ENCODE measurements around the gene ARID1B.
A peak's percentile ranks its signal among the peaks of the same experiment; 100 is the strongest.

Gene ARID1B

DNA sequence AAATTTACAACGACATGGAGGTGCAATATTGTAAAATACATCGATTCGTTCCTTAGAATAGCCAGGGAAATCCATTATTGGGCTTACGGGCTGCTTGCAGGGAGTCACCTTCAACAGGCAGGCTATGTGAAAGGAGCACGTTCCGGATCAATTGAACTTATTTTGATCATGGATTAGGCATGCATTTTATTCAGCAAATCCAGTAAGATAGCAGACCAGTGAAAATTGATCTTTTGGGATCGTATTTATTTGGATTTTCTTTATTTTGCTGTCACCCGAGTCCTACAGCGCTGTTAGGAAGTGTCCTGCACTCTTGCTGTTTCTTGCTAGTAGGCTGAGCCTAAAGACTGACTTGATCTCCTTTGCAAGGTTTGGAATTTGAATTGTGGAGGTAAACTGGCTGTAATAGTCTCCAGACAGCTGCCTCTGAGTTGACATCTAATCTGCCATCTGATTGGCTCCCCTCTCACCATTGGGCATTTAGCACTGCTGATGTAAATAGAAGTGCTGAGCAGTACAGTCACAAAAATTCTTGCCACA, 3.0 kb downstream of the ARID1B start:
- DNase-seq (ENCODE audit: low spot score) = peak; percentile 84
- TF ChIP-seq, protein P1, sequence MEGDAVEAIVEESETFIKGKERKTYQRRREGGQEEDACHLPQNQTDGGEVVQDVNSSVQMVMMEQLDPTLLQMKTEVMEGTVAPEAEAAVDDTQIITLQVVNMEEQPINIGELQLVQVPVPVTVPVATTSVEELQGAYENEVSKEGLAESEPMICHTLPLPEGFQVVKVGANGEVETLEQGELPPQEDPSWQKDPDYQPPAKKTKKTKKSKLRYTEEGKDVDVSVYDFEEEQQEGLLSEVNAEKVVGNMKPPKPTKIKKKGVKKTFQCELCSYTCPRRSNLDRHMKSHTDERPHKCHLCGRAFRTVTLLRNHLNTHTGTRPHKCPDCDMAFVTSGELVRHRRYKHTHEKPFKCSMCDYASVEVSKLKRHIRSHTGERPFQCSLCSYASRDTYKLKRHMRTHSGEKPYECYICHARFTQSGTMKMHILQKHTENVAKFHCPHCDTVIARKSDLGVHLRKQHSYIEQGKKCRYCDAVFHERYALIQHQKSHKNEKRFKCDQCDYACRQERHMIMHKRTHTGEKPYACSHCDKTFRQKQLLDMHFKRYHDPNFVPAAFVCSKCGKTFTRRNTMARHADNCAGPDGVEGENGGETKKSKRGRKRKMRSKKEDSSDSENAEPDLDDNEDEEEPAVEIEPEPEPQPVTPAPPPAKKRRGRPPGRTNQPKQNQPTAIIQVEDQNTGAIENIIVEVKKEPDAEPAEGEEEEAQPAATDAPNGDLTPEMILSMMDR (IDR thresholded peaks at IDR 0.05; ENCODE audit: extremely low read depth, missing control alignments) = no peak

DNA sequence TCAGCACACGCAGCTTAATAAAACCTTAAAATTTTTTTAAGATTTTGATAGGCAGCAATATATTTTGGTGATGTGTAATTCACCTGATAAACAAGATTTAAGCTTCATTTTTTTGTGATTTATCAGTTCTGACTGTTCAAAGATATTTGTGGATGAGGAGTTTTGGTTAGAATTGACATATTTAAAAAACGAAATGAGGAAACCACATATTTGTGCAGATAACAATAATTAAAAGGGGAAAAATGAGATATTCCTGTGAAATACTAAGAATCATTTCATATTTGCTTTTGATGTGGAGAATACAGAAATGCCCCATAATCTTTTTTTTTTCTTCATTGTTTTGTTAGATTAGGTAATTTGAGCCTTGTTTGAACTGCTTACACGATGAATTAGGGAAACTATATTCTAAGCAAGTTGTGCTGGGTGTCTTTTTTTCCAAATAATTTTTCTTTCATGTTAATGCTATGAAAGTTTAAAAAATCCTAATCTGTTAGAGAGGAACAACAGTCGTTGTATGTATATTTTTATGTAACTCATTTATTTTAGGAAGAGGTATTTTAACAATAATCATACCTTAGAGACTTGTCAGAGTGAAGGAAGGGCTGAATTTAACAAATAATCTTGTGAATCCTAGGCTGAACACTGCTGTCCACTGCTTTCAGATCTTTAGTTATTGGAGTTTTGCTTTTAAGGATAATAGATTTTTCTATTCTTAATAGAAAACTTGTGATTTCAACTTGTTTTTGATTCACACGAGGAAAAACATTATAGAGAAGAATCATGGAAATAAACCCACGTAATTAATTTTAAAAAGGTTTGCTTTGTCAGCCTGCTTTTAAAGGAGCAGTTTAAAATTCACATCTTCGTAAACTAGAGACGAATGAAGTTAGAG, 4.0 kb downstream of the ARID1B start:
- TF ChIP-seq, protein P1 (IDR thresholded peaks at IDR 0.05; ENCODE audit: extremely low read depth, missing control alignments) = no peak
- no peak for DNase-seq (ENCODE audit: low spot score)

DNA sequence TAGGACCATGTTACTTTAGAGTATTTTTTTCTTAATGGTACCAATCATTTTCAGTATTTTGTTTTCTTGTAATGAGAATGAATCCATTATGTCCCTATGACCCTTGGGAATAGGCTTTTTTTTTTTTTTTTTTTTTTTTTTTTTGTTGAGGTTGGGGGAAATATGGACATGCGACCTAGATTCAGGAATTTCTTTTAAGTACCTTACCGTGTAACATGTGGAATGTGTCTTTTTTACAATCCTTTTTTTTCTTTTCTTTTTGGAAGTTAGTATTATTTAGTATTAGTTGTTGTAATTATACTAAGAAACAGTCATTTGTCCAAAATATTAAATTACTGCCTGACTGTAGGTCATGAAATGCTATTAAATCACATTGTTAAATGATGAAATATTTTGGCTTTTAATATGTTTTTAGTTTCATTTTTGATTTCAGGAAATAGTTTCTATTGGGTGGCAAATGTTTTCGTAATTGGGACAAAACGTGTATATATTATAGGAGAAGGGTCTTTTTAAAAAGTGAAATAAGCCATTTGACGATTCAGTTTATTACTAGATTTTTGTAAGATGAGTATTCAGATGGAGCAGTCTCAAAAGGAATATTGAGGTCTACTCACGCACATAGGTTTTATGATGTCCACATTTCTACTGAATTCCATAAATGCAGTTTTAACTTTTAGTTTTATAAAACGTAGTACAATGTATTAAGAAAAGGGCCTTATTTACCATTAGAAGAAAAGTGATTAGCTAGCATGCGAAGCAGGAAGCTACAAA, 4.9 kb downstream of the ARID1B start:
- DNase-seq (ENCODE audit: low spot score) = no peak
- TF ChIP-seq, protein P1 (IDR thresholded peaks at IDR 0.05; ENCODE audit: extremely low read depth, missing control alignments) = no peak

DNA sequence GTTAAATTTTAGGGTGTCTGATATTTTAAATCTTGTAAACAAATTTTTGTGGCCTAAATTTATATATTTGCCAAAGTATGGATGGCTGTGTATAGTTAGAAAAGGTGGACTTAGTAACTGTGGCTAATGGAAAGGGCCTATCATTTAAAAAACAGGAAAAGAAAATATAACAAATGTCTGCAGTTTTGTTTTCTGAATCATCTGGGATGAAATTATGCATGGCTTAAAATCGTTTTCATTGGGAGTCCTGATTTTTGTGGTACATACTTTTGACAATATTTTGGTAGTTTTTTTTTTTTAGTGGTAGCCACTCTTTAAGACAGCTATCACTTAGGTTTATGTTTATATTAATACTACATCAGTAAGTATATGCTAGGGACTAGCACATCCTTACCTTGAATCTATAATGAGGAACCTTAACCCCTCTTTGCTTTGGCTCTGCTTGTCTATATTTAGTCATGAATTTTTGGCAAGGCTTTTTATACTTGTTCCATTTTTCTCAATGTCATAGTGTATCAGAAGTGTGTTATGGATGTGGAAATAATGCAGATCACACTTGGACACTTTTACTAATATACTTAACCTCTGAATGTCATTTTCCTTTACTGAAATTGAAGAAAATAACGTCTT, 5.6 kb downstream of the ARID1B start:
- no peak for DNase-seq (ENCODE audit: low spot score)
- TF ChIP-seq, protein P1 (IDR thresholded peaks at IDR 0.05; ENCODE audit: extremely low read depth, missing control alignments) = no peak

DNA sequence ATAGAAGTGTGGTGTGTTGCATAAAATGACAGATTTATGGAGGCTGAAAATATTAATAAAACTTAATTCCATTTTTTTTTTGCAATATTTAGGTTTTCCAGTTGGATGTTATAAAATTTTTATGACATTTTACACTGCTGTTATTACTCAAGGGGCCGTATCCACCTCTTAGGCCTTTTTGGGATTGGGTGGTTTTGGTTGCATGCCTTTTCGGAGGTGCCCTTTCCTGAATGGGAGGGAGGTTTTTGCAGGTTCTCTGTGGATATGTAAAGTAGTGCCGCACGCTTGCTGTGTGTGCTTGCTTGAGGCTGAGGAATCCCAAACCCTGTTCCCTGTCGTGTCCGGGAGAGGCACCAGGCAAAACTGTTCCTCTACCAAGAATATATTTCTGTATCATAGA, 6.8 kb downstream of the ARID1B start:
- no peak for DNase-seq (ENCODE audit: low spot score)
- TF ChIP-seq, protein P1 (IDR thresholded peaks at IDR 0.05; ENCODE audit: extremely low read depth, missing control alignments) = no peak

DNA sequence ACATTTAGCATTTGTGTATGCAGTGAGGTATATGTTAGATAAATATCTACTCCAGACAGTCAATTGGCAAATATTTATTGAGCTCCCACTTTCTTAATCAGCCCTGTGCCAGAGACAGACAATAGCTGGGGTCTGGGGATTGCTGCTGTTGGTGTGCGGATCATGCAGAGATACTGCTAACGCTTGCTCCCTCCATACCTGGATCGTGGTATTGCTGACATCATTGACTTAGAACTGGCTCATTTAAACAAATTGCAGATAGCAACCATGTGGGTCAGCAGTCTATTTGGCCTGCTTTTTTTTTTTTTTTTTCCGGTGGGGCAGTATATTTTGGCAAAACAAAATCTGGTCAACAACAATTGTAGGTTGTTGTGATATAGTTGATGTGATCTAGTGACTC, 9.5 kb downstream of the ARID1B start:
- TF ChIP-seq, protein P1 (IDR thresholded peaks at IDR 0.05; ENCODE audit: extremely low read depth, missing control alignments) = no peak
- DNase-seq (ENCODE audit: low spot score) = no peak
